ENCODE results near the gene SUN1. TPM values are rescaled to one million over a fixed set of nuclear protein-coding genes. Genes with fewer than 3 reads are reported as not detected.

SUN1 gene
- polyA plus RNA-seq, 3 donors = 44.2 to 154 (median 51.5) TPM

- H2AFZ ChIP-seq (ENCODE audit: insufficient read depth, low read depth, low read length, poor library complexity, severe bottlenecking) = no peak overlapping the region
- peaks cover 27 to 45% of the 10 kb centered on the region in 2 donors for H3K36me3 Mint-ChIP-seq
- peak overlapping the region in 1 of 7 donors; percentile 70 for H3K27ac Mint-ChIP-seq
- peak; percentile 40 to 56 (median 55) for DNase-seq
- WGBS (ENCODE audit: insufficient coverage) = 77% methylated on average over 4 of the region's 11 CpGs
- H3K79me2 ChIP-seq (ENCODE audit: insufficient read depth, low read length) = no peaks in the 10 kb centered on the region
- no peak overlapping the region for H3K9ac ChIP-seq (ENCODE audit: insufficient read depth, low read length, poor library complexity, severe bottlenecking)
- H3K4me1 ChIP-seq (ENCODE audit: control insufficient read depth in 1 of 2, insufficient read depth in 2 of 2, low read length in 2 of 2) = no peaks in the 10 kb centered on the region
- no peak overlapping the region for H3K4me3 Mint-ChIP-seq
- no peaks in the 10 kb centered on the region for H3K27me3 ChIP-seq (ENCODE audit: control insufficient read depth in 2 of 2, insufficient read depth in 2 of 2, low read length in 2 of 2)
- TF ChIP-seq CTCF (IDR thresholded peaks at IDR 0.05) = peak; percentile 74
- H4K20me1 ChIP-seq (ENCODE audit: insufficient read depth, low read length) = no peaks in the 10 kb centered on the region
- peaks cover 0 to 6% (median 2%) of the 10 kb centered on the region in 3 donors for H3K27me3 Mint-ChIP-seq (ENCODE audit: low read depth in 3 of 3)
- intact Hi-C loops (cut with micrococcal nuclease) = loop anchor here (1.0 to 10.0 kb wide), 3 partner anchors 86 to 278 kb away; no protein-coding TSS in a partner anchor
- H3K9me3 ChIP-seq (replicated peaks in 1 of 2; ENCODE audit: control insufficient read depth in 1 of 2, insufficient read depth in 1 of 2, low read length in 2 of 2) = no peaks in the 10 kb centered on the region
- H3K4me3 ChIP-seq (replicated peaks in 1 of 3; ENCODE audit: low read depth in 2 of 3, low read length in 3 of 3) = no peak overlapping the region
- H3K27ac ChIP-seq (ENCODE audit: low read depth in 1 of 2, low read length in 2 of 2) = no peak overlapping the region
- H3K36me3 ChIP-seq (replicated peaks in 1 of 2; ENCODE audit: control insufficient read depth in 1 of 2, insufficient read depth in 2 of 2, low read length in 2 of 2) = peaks cover 10 to 30% of the 10 kb centered on the region in 2 donors
- no peaks in the 10 kb centered on the region for H3K4me1 Mint-ChIP-seq
- H3K4me2 ChIP-seq (replicated peaks; ENCODE audit: extremely low read depth, low read length, poor library complexity, severe bottlenecking) = no peak overlapping the region
- peaks cover 12 to 16% (median 12%) of the 10 kb centered on the region in 7 donors for H3K9me3 Mint-ChIP-seq
Observed at GRCh38 chr7:786472-787255, 45.6 kb upstream of the SUN1 start.

- intact Hi-C loops (cut with micrococcal nuclease) = loop anchor here (2.0 to 10.0 kb wide), 2 partner anchors 85 to 277 kb away; no protein-coding TSS in a partner anchor
Observed at GRCh38 chr7:787332-788240, 44.7 kb upstream of the SUN1 start.

More at GRCh38 chr7:787332-788240, 44.7 kb upstream of the SUN1 start:
- Histone ChIP-seq H3K27ac (ENCODE audit: low read depth in 1 of 2, low read length in 2 of 2) (no peak overlapping the region), H3K27me3 (ENCODE audit: control insufficient read depth in 2 of 2, insufficient read depth in 2 of 2, low read length in 2 of 2) (no peaks in the 10 kb centered on the region), H2AFZ (ENCODE audit: insufficient read depth, low read depth, low read length, poor library complexity, severe bottlenecking) (no peak overlapping the region), H3K79me2 (ENCODE audit: insufficient read depth, low read length) (no peaks in the 10 kb centered on the region), H3K4me1 (ENCODE audit: control insufficient read depth in 1 of 2, insufficient read depth in 2 of 2, low read length in 2 of 2) (no peaks in the 10 kb centered on the region), H4K20me1 (ENCODE audit: insufficient read depth, low read length) (no peaks in the 10 kb centered on the region), H3K4me3 (replicated peaks in 1 of 3; ENCODE audit: low read depth in 2 of 3, low read length in 3 of 3) (no peak overlapping the region), H3K9ac (ENCODE audit: insufficient read depth, low read length, poor library complexity, severe bottlenecking) (no peak overlapping the region), H3K36me3 (replicated peaks in 1 of 2; ENCODE audit: control insufficient read depth in 1 of 2, insufficient read depth in 2 of 2, low read length in 2 of 2) (peaks cover 10 to 20% of the 10 kb centered on the region in 2 donors), H3K9me3 (replicated peaks in 1 of 2; ENCODE audit: control insufficient read depth in 1 of 2, insufficient read depth in 1 of 2, low read length in 2 of 2) (no peaks in the 10 kb centered on the region), H3K4me2 (replicated peaks; ENCODE audit: extremely low read depth, low read length, poor library complexity, severe bottlenecking) (no peak overlapping the region)
- TF ChIP-seq CTCF (IDR thresholded peaks at IDR 0.05) = no peak
- no peak overlapping the region for H3K27ac Mint-ChIP-seq
- H3K4me3 Mint-ChIP-seq = no peak overlapping the region
- 98% methylated on average over 24 of the region's 27 CpGs for WGBS (ENCODE audit: insufficient coverage)
- peaks cover 0 to 6% (median 2%) of the 10 kb centered on the region in 3 donors for H3K27me3 Mint-ChIP-seq (ENCODE audit: low read depth in 3 of 3)
- no peaks in the 10 kb centered on the region for H3K4me1 Mint-ChIP-seq
- no peak for DNase-seq
- H3K9me3 Mint-ChIP-seq = peaks cover 6 to 13% (median 12%) of the 10 kb centered on the region in 7 donors
- peaks cover 19 to 36% of the 10 kb centered on the region in 2 donors for H3K36me3 Mint-ChIP-seq
